NCI-H1436 treated with DMSO at 0.1 percent for 48 hours (cell line): ENCODE results near the gene ZDHHC3.

ENCODE experiments used
- DNase-seq: peaks from one replicate; lab custom pipeline; 2025; lab: John Stamatoyannopoulos, UW

ZDHHC3 gene

GRCh38 chr3:44926921-44927320, 49.1 kb downstream of the ZDHHC3 start:
- no peak for DNase-seq

DNA sequence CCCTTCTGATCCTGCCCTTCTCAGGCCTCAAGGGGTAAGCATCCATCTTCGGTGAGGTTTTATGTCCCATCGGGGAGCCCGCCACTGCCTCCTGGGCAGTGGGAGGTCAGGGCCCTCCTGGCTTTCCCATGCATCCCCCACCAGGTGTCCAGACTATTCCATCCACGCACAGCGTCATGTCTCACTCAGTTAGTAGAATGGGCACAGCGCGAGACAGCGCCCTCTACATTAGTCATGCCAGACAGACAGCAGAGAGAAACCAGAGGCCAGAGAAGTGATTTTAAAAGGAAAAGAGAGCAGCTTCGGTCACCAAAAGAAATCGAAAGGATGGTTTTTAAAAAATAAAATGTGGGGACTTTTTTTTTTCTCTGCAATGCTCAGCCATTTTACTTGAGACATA, 49.8 kb downstream of the ZDHHC3 start:
- DNase-seq: no peak

DNA sequence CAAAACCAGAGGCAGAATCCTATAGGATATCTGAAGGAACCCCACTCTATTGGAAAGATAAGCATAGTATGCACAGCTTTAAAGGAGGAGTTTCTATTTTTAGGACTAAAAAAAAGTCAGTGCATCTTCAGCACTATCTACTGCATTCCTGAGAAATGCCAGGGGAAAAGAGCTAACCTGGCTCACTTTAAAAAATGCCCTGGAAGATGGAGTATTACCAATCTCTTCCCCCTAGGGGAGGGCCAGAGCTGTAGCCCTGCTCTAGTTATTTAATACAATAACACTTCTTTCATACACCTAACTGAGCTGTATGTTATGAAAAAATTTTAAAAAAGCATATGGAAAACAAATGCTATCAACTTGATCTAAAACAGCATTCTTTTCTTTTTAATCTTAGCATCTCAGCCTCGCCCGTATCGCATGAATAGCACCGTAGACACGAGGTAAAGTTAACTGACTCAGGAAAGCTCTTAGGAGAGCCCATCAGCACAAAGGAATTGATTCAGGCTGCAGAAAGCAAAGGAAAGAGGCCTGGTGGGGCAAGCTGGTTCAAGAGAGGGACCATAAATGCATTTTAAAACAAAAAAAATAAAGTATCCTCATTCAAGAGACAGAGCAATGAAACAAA, 51.4 kb downstream of the ZDHHC3 start:
- DNase-seq: no peak

GRCh38 chr3:44923632-44924456, 52.1 kb downstream of the ZDHHC3 start:
- DNase-seq: no peak

- DNase-seq: no peak
These were observed 55.9 kb downstream of the ZDHHC3 start for GRCh38 chr3:44920081-44920480.

DNA sequence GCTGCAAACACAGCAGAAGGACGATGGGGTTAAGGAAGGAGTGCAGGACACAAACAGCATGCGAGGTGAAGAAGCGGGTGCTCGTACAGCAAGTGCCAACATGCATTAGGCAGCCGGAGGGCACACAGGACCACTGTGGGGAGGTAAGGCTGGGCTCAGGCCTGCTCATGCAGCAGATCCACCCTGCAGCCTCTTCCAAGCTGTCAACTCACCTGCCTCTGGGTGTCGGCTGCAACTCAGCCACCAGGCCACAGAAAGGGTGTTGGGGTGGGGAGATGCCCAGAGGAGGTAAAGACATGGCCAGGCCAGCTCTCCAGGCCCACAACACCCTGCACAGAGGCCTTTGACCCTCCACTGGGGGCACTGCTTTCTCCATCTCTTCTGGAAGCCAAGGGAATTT, 57.4 kb downstream of the ZDHHC3 start:
- no peak for DNase-seq

DNA sequence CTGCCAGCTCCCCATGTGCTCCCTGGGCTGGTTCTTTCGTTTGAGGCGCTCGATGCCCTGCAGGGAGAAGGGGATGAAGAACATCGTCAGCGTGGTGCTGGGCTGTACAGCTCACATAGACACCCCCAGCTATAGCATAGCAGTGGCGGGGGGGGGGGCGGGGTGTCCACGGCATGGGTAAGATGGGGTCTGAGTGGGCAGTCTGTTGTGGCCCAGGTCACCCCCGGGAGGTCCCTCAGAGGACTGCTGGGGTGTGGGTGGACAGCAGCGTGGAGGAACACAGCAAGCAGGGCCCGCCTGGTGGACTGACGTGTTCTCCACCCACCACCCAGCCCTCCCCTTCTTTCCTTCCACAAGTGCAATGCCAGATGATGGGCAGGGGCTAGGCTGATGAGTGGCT, 57.9 kb downstream of the ZDHHC3 start:
- DNase-seq: no peak

GRCh38 chr3:44915702-44916438, 60.1 kb downstream of the ZDHHC3 start:
- DNase-seq: no peak

DNA sequence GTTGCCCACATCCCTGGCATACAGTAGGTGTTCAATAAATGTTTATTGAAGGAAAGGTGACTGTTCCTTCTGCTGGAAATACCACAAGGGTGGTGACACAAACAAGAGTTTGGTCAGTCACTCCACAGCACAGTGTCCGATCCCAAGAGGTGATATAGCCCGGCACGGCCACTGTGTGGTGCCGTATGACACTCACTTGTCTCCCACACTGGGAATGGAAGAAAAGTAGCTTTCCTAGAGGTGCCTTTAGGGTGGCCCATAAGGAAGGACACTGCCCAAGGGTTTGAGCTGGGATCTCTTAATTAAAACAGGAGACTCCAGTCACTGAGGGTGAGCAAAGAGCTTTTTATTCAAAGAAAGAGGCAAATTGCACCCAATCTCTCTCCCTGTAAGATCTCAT, 61.0 kb downstream of the ZDHHC3 start:
- DNase-seq: no peak

- peak; percentile 0 for DNase-seq
These were observed 62.0 kb downstream of the ZDHHC3 start for GRCh38 chr3:44913868-44914468.

DNA sequence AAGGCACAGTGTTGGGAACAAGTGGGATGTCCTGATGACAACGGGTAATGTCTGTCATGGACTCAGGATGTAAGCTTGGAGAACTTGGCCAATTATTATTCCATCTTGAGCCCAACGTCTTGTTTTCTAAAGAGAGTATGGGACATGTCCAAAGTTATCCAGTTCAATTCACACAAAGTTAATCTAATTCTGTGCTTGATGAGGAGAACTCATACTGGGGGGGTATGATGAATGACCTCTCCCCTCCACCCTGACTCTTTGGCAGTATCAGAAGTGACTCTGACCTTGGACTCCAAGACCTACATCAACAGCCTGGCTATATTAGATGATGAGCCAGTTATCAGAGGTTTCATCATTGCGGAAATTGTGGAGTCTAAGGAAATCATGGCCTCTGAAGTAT, 65.3 kb downstream of the ZDHHC3 start:
- DNase-seq: no peak

- no peak for DNase-seq
These were observed 66.9 kb downstream of the ZDHHC3 start for GRCh38 chr3:44909063-44909462.

DNA sequence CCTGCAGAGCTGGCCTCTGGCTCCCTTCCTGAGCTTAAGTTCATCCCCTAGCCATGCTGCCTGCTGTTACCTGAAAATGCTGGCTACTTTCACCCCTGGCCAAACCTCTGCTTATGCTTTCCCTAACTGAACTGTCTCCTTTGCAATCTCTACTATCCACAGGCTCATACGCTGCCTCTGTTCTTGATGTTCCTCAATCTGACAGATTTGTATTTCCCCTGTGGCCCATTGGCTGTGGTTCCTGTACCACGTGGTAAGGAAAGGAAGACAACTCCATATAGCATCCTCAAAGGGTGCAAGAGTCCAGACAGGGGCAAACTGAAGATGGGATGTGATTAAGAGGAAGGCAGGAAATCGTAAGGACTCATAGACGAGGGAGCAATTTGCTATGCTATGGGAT, 68.4 kb downstream of the ZDHHC3 start:
- no peak for DNase-seq

DNA sequence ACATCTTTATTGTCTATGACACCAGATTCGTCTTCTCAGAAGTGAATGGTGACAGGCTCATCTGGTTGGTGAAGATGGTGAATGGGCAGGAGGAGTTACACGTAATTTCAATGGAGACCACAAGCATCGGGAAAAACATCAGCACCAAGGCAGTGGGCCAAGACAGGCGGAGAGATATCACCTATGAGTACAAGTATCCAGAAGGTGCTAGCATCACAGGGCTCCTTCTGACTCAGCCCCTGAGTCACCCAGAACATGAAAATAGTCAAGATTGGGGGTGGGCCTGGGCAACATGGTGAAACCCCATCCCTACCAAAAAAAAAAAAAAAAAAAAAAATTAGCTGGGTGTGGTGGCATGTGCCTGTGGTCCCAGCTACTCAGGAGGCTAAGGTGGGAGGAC, 69.0 kb downstream of the ZDHHC3 start:
- DNase-seq: no peak

- DNase-seq: no peak
These were observed 70.4 kb downstream of the ZDHHC3 start for GRCh38 chr3:44905446-44906157.

- DNase-seq: no peak
These were observed 72.2 kb downstream of the ZDHHC3 start for GRCh38 chr3:44903751-44904150.

- DNase-seq: no peak
These were observed 72.7 kb downstream of the ZDHHC3 start for GRCh38 chr3:44903314-44903713.

- no peak for DNase-seq
These were observed 73.3 kb downstream of the ZDHHC3 start for GRCh38 chr3:44902628-44903027.

DNA sequence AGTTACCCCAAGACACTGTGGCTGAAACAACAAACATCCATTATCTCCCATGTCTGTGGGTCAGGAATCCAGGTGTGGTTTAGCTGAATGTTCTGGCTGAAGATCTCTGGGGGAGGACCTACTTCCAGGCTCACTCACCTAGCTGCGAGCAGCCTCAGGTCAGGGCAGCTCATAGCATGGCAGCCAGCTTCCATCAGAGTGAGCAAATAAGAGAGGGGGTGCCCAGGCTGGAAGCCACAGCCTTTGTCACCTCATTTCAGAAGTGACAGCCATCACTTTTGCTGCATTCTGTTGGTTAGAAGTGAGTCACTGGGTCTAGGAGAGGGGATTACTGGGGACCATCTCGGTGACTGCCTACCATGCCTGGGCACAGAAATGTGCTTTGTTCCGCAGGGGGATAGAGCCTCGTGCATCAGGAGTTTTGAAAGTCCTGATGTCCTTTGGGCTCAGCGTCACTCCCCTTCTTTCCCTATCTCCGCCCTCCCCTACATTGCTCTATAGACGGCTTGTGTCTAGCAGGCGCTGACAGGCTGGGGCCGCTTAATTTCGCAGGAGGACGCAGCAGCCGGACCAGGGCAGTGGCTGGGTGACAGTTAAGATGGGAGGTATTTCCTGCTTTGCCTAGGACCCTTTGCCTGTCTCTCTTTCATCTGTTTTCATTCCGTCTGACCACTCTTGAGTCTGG, 76.1 kb downstream of the ZDHHC3 start:
- DNase-seq: no peak

GRCh38 chr3:44896440-44896839, 79.5 kb downstream of the ZDHHC3 start:
- DNase-seq: no peak

- no peak for DNase-seq
These were observed 81.5 kb downstream of the ZDHHC3 start for GRCh38 chr3:44894485-44894884.
